Fibroblast of skin of scalp (primary cell): ENCODE data around the gene TAS2R31. TPM values are rescaled to one million over a fixed set of nuclear protein-coding genes. Genes with fewer than 3 reads are reported as not detected.
"Not testable (repeated sequence)": the region's sequence is repeated elsewhere in the genome, so short reads cannot be mapped to it uniquely, and the experiment has no call there.

Experiments
- DNase-seq: peaks from one replicate; pipeline ENCODE4 v3.0.0-alpha.2; 2013
- polyA plus RNA-seq, 2 experiments: library from polyadenylated mRNA; unstranded; fragments of 120-200 nt; gene quantifications; one replicate each; pipeline ENCODE4 v1.2.1, GENCODE V29; 2013; ENCODE audit not compliant: insufficient read length in 2 of 2

Gene TAS2R31, protein sequence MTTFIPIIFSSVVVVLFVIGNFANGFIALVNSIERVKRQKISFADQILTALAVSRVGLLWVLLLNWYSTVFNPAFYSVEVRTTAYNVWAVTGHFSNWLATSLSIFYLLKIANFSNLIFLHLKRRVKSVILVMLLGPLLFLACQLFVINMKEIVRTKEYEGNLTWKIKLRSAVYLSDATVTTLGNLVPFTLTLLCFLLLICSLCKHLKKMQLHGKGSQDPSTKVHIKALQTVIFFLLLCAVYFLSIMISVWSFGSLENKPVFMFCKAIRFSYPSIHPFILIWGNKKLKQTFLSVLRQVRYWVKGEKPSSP
- polyA plus RNA-seq (2013, experiment 1 of 2; ENCODE audit: insufficient read length): 0.24 TPM
- 0.17 TPM for polyA plus RNA-seq (2013, experiment 2 of 2; ENCODE audit: insufficient read length)

DNA sequence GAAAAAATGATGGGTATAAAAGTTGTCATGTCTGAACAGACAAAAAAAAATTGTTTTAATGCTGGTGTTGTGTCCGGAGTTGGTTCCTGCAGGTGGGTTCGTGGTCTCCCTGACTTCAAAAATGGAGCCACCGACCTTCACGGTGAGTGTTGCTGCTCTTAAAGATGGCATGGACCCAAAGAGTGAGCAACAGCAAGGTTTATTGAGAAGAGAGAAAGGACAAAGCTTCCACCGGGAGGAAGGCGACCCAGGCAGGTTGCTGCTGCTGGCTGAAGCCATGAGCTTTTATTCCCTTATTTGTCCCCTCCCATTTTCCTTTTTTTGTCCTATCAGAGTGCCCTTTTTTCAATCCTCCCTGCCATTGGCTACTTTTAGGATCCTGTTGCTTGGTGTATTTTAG is at the start of gene TAS2R31:
Gene TAS2R31, minus strand, starts transcription at position 101 of the 400 bp plus-strand sequence. Its CDS starts 72 bp downstream, at position 29.
- no peak for DNase-seq

DNA sequence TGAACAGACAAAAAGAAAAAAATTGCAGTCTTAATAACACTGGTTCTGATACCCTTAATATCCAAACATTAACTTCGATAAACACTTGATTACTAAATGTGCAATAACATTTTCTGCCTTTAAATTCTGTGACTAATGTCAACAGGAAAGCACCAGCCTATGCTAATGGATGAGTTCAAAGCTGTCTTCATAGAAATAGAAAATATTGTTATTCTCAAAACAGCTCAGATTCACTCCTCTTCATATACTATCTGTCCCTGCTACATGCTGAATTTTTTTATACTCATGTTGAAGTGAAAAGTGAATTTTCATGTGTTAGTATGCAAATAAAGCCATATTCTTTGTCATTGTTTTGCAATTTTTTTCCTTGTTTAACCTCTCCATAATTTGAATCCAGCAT is 47.0 kb upstream of the TAS2R31 start:
- no peak for DNase-seq

DNA sequence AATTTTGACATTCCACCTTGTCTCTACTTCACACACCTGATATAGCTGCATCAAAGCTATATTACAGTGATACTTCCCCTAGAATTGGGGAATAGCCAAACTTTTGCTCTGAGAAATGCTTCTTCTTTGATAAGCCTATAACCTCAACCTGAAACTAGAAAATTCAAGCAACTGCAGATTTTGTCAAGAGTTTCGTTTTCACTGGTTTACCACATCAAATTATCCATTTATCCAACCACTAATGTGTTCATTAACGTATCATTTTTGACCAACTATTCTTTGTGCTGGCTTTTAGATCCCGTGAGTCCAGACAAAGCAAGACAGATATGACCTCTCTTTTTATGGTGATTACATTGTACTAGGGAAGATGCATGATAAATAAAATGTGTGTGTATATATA is 44.4 kb upstream of the TAS2R31 start:
- no peak for DNase-seq

DNA sequence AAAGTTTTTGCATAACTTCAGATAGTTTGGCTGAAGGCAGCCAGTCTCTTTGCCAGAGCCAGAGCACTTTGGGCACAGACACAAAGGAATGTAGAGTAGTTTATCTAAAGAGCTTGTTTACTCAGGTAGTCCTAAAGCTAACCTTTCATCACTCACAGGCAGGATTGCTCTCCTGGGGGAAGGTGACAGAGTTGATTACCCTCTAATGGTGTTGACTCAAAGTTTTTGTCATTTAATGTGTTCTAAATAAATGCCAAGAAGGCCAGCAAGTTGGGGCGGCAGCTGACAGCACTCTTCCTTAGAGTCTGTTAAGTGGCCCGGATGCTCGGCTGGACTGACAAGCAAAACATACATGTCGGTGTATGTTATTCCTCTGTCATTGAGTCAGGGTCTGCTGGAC is 40.2 kb upstream of the TAS2R31 start:
- DNase-seq: no peak

DNA sequence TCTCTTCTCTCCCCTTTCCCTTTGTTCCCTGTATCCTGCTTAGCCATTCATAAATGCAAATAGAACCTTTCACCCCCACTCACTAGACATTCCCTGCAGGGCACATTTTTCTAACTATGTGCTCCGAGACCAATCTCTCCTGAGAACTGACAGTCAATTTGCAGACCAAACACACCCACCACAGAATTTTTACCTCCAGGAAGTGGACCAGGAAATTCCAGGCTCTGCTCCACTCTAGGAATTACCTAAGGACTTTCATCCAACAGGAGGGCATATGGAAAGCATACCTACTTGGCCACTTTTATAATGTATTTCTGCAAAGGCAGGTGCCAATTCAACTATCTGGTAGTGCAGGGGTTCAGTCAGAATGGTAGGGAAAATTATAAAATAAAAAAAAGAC is 39.8 kb upstream of the TAS2R31 start:
- no peak for DNase-seq

DNA sequence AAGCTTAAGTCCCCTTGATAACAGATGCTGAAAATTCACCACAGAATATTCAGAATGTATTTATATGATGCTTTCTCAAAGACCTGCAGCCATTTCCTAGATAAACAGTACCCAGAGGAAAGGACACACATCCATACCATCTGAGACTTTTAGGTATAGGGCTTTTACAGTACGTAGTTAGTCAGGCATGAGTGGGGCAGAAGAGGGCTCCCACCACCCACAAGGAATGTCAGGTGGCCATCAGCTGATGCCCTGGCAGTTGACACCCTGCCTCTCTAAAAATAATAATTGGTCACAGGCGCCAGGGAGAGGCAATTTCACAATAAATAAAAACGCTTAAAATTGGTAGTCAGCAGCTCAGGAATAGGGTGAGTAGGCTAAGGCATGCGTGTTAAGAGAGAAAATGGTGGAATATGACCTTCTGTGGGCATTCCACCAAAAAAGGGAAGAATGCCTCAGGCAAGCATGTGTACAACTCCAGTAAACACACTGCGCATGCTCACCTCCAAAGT is 38.7 kb upstream of the TAS2R31 start:
- no peak for DNase-seq

DNA sequence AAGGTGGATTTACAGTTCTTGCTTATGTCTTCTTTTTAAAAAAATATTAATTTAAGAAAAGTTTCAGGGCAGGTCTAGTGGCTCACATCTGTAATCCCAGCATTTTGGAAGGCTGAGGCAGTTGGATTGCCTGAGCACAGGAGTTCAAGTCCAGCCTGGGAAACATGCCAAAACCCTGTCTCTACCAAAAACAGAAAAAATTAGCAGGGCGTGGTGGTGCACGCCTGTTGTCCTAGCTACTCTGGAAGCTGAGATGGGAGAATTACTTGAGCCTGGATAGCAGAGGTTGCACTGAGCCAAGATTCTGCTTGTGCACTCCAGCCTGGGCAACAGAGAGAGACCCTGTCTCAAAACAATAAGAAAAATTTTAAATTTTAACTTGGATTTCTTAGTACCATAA is 36.3 kb upstream of the TAS2R31 start:
- peak; percentile 30 for DNase-seq

DNA sequence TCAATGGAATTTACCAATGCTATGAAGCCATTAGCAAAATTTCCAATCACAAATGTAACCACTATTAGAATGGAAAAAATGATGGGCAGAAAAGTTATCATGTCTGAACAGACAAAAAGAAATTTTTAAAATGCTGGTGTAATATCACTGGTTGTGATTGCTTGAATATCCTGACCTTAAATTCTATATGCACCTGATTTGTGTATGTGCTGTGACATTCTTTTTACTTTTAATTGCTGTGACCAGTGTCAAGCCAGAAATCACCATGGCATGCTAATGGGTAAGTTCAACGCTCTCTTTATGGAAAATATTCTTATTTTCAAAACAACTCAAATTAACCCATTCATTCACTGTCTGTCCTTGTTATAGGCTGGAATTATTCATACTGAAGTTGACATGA is 31.0 kb upstream of the TAS2R31 start, which contains the start of gene TAS2R46:
Gene TAS2R46, minus strand, starts transcription at position 101 of the 400 bp plus-strand sequence. Its CDS starts 0 bp downstream, at position 101.
- DNase-seq: not testable (repeated sequence)

DNA sequence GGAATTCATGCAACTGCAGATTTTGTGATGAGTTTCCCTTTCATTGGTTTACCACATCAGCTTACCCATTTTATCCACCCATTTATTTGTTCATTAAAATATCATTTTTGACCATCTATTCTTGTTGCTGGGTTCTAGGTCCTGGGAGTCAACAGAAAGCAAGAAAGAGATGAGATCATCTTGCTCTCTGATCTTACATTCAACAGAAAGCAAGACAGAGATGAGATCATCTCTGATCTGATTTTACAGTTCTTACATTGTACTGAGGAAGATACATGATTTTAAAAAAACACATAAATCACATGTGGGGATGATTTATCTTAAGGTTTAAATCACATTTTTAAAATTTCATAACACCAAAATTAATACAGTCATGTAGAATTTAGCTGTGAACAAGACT is 28.6 kb upstream of the TAS2R31 start:
- DNase-seq: peak; percentile 4

DNA sequence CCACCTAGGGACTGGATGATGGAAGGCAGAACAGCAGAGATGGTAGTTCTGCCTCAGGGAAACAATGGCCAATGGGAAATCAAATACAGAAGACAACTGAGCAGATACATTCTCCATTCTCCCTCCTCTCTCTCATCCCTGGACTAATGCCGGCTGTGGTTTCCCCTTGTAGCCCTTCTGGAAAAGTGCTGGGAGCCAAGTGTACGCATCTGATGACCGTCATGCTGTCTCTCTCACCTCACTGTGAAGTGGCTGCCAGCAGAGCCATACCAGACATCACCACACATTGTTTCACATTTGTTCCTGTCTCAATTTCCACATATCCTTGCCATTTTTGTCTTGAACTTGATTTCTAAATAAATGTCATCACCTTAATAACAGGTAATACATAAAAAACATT is 27.8 kb upstream of the TAS2R31 start:
- DNase-seq: no peak

DNA sequence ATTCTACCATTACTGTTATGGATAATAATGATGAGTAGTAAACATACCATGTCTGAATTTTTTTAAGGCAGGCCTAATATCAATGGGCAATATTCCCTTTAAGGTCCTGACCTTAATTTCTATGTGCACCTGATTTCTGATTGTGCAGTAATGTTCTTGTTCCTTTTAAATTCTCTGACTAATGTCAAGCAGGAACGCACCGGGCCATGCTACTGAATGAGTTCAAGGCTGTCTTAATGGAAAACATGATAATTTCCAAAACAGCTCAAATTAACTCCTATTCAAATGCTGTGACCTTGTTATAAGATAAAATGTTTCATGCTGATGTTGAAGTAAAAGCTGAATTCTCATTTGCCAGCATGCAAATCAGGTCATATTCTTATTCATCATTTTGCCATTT is 24.1 kb upstream of the TAS2R31 start:
- no peak for DNase-seq

DNA sequence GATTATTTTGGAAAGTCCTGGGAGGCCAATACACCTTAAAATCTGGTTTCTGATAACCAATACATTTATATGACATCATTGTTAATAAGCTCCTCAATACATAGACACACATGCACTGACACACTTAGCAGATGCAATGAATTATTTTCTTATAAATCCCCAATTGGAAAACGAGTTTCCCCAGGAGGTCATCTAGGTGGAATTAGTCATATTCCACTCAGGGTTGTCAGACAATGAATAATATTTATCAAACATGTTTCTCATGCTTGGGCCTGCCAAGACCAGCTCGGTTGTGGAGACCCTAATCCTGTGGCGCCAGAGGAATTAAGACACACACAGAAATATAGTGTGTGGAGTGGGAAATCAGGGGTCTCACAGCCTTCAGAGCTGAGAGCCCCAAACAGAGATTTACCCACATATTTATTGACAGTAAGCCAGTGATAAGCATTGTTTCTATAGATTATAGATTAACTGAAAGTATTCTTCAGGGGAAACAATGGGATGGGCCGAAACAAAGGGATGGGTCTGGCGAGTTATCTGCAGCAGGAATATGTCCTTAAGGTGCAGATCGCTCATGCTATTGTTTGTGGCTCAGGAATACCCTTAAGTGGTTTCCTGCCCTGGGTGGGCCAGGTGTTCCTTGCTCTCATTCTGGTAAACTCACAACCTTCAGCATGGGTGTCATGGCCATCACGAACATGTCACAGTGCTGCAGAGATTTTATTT is 18.8 kb upstream of the TAS2R31 start:
- DNase-seq: not testable (repeated sequence)

DNA sequence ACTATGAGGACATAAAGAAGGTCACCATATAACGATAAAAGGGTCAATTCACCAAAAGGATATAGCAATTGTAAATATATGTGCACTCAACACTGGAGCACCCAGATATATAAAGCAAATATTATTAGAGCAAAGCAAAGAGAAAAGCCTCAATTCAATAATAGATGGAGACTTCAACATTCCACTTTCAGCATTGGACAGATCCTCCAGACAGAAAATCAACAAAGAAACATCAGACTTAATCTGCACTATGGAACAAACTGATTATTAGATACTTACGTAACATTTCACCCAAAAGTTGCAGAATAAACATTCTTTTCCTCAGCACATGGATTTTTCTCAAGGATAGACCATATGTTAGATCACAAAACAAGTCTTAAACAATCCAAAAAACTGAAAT is 10.2 kb upstream of the TAS2R31 start:
- DNase-seq: not testable (repeated sequence)

DNA sequence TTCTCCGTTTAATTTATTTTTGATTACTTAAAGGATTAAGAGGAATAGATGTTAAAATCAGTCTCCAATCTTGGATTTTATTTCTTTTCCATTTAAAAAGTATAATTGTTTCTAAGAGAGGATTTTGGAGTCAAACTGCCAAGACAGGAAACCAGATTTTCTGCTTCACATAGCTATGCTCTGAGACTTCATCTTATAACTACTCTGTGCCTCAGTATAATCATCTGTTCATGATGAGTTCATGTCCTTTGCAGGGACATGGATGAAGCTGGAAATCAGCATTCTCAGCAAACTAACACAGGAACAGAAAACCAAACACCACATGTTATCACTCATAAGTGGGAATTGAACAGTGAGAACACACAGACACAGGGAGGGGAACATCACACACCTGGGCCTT is 9.0 kb upstream of the TAS2R31 start:
- no peak for DNase-seq

DNA sequence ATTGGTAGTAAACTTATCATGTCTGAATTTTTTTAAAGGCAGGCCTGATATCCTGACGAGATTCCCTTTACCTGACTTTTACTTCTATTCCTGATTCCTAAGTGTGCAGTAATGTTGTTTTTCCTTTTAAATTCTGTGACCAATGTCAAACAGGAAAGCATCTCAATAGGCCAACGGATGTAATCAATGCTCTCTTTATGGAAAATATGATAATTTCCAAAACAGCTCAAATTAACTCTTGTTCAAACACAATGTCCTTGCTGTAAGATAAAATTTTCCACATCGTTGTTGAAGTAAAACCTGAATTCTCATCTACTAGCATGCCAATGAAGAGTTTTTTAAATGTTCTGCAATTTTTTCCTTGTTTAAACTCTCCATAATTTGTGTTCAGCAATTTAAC is 8.0 kb upstream of the TAS2R31 start:
- DNase-seq: no peak

DNA sequence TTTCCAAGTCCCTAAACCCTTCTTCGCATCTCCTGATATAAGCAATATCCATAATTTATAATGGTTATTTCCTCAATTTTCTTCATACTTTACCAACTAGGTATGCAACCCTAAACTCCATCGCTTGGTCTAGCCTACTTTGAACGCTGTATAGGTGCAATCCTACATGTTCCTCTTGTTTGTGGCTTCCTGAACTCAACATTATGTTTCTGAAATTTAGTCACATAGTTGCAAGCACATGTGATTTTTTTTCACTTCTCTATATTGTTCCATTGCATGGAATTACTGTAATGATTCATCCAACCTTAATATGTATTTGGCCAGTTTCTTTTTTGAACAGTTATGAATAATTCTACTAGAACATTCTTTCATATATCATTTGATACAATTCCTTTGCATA is 2.8 kb upstream of the TAS2R31 start:
- not testable (repeated sequence) for DNase-seq

DNA sequence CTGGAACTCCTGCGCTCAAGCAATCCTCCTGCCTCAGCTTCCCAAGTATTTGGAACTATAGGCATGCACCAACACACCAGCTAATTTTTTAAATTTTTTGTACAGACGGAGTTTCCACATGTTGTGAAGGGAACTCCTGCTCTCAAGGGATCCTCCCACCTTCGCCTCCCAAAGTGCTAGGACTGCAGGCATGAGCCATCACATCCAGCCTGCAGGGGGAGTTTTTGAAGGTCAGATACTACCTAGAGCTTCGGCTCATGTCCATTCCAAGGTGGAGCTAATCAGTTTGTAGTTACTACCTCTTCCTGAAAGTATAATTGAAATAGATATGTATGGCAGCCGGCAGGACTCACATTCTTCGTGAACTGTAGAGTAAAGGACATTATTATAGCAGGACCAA is 5.1 kb downstream of the TAS2R31 start:
- no peak for DNase-seq

DNA sequence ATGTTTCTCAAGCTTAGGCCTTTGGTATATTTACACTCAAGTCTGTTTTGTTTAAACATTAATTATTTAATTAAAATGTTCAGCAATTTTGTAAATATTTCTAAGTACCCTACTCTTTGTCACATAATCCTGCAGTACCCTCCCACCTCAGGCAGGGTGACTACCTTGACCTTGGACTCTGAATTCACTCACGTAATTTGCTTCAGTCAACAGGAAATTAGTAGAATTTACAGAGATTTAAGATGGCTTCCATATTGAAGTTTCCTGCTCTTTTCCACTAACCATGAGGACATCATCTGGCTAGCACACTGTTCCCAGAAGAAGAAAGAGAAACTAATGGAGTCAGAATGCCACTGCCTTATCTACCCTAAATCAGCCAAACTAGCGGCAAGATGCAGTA is 7.8 kb downstream of the TAS2R31 start:
- no peak for DNase-seq

DNA sequence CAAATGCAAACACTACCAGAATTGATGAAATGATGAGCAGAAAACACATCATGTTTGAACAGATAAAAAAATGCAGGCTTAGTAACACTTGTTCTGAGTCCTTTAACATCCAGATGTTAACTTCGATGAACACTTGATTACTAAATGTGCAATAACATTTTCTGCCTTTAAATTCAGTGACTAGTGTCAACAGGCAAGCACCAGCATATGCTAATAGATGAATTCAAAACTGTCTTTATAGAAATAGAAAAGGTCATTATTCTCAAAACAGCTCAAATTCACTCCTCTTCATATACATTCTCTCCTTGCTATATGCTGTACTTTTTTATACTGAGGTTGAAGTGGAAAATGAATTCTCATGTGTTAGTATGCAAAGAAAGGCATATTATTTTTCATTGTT is 8.7 kb downstream of the TAS2R31 start, which contains the start of gene TAS2R19:
Gene TAS2R19, minus strand, starts transcription at position 101 of the 400 bp plus-strand sequence. Its CDS starts 49 bp downstream, at position 52.
- DNase-seq: no peak

DNA sequence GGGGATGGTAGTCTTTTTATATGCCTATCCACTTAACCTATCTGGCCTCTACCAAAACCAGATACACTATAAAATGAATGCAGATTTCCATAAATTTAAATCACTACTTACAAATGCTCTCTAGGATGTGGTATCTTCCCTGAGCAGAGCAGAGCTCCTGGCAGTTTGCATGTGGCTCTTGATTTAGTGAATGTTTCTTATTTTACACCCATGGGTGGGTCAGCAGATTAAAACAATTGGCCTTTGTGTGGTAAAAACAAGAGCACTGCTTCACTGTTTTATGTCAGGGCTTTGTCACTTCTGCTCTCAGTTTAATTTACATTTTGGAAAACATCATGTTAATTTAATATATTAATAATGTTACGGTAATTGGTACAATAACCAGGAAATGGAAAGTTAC is 14.3 kb downstream of the TAS2R31 start:
- no peak for DNase-seq

DNA sequence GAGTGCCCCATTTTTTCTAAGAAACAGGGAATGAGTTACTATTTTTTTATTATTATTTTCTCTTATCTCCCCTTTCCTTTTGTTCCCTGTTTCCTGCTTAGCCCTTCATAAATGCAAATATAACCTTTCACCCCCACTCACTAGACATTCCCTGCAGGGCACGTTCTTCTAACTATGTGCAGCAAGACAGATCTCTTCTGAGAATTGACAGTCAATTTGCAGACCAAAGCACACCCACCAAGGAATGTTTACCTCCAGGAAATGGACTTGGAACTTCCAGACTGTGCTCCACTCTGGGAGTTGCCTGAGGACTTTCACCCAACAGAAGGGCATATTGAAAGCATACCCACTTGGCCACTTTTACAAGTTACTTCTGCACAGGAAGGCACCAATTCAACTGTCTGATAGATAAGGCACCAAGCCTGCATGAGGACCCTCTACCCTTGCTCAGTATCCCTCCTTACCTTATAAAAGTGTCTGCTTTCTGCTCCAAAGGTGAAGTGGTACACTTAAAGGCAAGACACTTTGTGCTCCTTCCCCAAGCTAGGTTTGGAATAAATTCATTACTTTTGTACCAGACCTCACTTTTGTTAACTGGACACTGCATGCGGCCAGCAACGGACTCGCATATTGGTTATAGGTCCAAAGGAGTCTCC is 15.3 kb downstream of the TAS2R31 start:
- DNase-seq: no peak

DNA sequence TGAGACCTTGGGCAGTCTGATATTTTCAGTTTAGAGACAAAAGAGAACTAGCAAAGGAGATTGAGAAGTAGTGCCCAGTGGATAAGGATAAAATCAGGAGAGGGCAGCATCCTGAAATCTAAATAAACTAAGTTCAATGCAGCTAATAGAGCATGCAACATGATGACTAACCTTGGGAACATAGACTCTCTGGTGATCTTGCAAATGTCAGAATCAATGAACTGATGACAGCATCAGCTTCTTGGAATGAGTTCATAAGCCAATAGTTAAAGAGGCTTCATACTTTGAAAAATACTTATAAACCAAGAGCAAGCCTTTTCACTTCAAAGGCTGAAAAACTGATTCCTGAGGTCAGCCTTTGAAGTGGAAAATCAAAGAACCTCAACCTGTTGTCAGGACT is 17.0 kb downstream of the TAS2R31 start:
- peak; percentile 2 for DNase-seq

DNA sequence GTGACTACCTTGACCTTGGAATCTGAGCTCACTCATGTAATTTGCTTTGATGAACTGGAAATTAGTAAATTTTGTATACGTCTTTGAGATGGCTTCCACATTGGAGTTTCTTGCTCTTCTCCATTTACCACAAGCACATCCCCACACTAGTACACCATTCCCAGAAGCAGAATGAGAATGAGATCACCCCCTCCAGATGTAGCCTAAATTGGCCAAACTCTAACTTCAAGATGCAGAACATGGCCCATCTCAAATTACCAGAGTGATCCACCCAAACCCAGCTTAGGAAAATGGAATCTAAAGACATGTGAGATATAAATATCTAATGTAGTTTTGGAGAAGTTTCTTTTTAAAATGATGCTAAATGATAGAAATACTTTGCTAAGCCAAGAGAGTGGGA is 23.6 kb downstream of the TAS2R31 start:
- DNase-seq: no peak
